Kidney glomerular epithelial cell (primary cell): ENCODE data around the gene TUB.

ENCODE experiments used
- DNase-seq: peaks from one replicate; lab custom pipeline; 2025; lab: John Stamatoyannopoulos, UW

The TUB gene

GRCh38 chr11:8045839-8046238, 35.2 kb upstream of the TUB start:
- no peak for DNase-seq

- DNase-seq: no peak
Measured at GRCh38 chr11:8047382-8047781, 33.6 kb upstream of the TUB start.

- no peak for DNase-seq
Measured at GRCh38 chr11:8049084-8049483, 31.9 kb upstream of the TUB start.

GRCh38 chr11:8055091-8055835, 25.7 kb upstream of the TUB start:
- DNase-seq: no peak

GRCh38 chr11:8055836-8056526, 25.0 kb upstream of the TUB start:
- DNase-seq: no peak

GRCh38 chr11:8056810-8057463, 24.1 kb upstream of the TUB start:
- DNase-seq: no peak

GRCh38 chr11:8058216-8058615, 22.8 kb upstream of the TUB start:
- no peak for DNase-seq

GRCh38 chr11:8059030-8059429, 22.0 kb upstream of the TUB start:
- DNase-seq: no peak

- DNase-seq: no peak
Measured at GRCh38 chr11:8059571-8060011, 21.4 kb upstream of the TUB start.

- no peak for DNase-seq
Measured at GRCh38 chr11:8060146-8060719, 20.8 kb upstream of the TUB start.

- peak; percentile 64 for DNase-seq
Measured at GRCh38 chr11:8060801-8061554, 20.0 kb upstream of the TUB start.

- DNase-seq: no peak
Measured at GRCh38 chr11:8061555-8062428, 19.2 kb upstream of the TUB start.

- no peak for DNase-seq
Measured at GRCh38 chr11:8062781-8063257, 18.2 kb upstream of the TUB start.

GRCh38 chr11:8063324-8063723, 17.7 kb upstream of the TUB start:
- no peak for DNase-seq

GRCh38 chr11:8065031-8065430, 16.0 kb upstream of the TUB start:
- DNase-seq: no peak

- DNase-seq: no peak
Measured at GRCh38 chr11:8066036-8066910, 14.7 kb upstream of the TUB start.

- DNase-seq: no peak
Measured at GRCh38 chr11:8066911-8067455, 14.0 kb upstream of the TUB start.

- no peak for DNase-seq
Measured at GRCh38 chr11:8067567-8067928, 13.5 kb upstream of the TUB start.

- DNase-seq: no peak
Measured at GRCh38 chr11:8067929-8068575, 13.0 kb upstream of the TUB start.
